Measurements from ENCODE around the gene HAP1.
"Not testable (repeated sequence)": the region's sequence is repeated elsewhere in the genome, so short reads cannot be mapped to it uniquely, and the experiment has no call there.

Gene HAP1, protein sequence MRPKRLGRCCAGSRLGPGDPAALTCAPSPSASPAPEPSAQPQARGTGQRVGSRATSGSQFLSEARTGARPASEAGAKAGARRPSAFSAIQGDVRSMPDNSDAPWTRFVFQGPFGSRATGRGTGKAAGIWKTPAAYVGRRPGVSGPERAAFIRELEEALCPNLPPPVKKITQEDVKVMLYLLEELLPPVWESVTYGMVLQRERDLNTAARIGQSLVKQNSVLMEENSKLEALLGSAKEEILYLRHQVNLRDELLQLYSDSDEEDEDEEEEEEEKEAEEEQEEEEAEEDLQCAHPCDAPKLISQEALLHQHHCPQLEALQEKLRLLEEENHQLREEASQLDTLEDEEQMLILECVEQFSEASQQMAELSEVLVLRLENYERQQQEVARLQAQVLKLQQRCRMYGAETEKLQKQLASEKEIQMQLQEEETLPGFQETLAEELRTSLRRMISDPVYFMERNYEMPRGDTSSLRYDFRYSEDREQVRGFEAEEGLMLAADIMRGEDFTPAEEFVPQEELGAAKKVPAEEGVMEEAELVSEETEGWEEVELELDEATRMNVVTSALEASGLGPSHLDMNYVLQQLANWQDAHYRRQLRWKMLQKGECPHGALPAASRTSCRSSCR

DNA sequence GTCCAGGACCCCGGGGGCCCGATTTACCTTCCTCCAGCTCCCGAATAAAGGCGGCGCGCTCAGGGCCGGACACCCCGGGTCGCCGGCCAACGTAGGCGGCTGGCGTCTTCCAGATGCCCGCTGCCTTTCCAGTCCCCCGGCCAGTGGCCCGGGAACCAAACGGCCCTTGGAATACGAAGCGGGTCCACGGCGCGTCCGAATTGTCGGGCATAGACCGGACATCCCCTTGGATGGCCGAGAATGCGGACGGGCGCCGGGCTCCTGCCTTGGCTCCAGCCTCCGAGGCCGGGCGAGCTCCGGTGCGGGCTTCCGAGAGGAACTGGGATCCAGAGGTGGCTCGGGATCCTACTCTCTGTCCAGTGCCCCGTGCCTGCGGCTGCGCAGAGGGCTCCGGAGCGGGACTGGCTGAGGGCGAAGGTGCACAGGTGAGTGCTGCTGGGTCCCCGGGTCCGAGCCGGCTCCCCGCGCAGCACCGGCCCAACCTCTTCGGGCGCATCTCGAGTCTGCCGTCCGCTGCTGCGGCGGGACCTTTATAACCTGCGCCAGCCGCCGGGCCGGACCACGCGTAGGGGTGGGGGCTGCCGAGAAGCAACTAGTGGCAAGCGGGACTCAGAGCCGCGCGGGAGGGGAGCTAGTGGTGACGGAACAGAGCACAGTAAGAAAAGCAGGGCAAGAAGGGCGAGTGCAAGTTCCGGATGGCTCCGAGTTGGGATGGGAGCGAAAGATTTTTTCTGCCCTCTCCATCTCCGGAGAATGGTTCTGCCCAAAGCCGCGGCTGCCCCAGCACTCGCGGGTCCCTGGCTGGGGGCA lies at the start of gene HAP1:
HAP1 (minus strand) TSS at position 505 of the 810 bp plus-strand sequence; CDS start at position 496, 9 bp downstream.
- DNase-seq (ENCODE audit: low read depth) = peak; percentile 12

DNA sequence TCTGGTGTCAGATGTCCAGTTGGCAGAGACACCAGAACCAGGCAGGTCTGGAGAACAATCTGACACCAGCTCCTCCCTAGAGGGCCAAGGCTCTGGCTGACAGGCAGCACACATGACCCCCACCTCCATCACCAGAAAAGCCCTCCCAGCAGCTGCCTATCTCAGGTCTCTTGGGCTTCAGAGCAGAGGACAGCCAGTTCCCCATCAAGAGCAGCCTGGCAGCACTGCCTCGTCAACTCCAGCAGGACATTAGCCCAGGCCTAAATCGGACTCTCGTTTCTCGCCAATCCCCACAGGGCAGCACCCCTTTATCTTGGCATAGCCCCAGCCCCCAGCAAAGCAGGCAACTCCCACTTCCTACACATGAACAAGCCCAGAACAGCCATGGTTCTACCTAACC lies 47.7 kb upstream of the HAP1 start:
- DNase-seq (ENCODE audit: low read depth) = no peak

- DNase-seq (ENCODE audit: low read depth) = peak; percentile 44
Observed at GRCh38 chr17:41781404-41782110, 47.1 kb upstream of the HAP1 start.

GRCh38 chr17:41779954-41780353 lies 45.5 kb upstream of the HAP1 start:
- no peak for DNase-seq (ENCODE audit: low read depth)

GRCh38 chr17:41777574-41778188 lies 43.2 kb upstream of the HAP1 start:
- peak; percentile 89 for DNase-seq (ENCODE audit: low read depth)

- no peak for DNase-seq (ENCODE audit: low read depth)
Observed at GRCh38 chr17:41777157-41777573, 42.7 kb upstream of the HAP1 start.

DNA sequence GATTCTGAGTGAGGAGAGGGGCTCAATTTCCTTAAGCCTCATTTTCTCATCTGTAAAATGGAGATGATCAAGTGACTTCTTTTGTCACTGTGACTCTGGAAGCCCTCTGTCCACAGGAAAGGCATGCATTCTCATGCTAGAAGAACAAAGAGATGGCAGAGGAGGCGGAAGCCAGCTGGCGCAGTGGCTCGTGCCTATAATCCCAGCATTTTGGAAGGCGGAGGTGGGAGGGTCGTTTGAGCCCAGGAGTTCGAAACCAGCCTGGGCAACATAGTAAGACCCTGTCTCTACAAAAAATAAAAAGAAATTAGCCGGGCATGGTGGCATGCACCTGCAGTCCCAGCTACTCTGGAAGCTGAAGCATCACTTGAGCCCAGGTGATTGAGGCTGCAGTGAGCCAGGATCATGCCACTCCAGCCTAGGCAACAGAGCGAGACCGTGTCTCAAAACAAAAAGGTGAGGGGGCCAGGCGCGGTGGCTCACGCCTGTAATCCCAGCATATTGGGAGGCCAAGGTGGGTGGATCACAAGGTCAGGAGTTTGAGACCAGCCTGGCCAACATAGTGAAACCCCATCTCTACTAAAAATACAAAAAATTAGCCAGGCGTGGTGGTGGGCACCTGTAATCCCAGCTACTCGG lies 41.9 kb upstream of the HAP1 start:
- not testable (repeated sequence) for DNase-seq (ENCODE audit: low read depth)

- DNase-seq (ENCODE audit: low read depth) = no peak
Observed at GRCh38 chr17:41775394-41776226, 41.2 kb upstream of the HAP1 start.

DNA sequence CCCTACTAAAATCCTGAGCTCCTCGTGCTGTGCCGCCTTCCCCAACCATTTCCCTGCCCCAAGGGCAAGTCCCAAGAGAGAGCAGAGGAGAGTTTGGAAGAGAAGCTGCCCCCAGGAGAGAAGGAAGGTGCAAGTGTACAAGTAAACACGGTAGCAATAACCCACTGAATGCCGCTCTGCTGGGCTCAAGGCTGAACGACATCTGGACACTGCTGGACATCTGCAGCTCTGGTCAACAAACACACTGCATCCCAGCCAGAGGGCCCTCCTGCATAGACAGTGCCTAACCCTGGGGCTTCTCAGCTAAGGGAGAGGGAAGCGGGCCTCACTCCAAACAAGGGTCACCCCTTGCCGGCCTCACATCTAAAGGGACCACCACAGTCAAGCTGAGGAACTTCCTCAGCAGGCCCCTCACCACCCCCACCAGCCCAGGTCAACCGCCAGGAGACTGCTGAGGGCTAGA lies 39.3 kb upstream of the HAP1 start:
- DNase-seq (ENCODE audit: low read depth) = no peak

DNA sequence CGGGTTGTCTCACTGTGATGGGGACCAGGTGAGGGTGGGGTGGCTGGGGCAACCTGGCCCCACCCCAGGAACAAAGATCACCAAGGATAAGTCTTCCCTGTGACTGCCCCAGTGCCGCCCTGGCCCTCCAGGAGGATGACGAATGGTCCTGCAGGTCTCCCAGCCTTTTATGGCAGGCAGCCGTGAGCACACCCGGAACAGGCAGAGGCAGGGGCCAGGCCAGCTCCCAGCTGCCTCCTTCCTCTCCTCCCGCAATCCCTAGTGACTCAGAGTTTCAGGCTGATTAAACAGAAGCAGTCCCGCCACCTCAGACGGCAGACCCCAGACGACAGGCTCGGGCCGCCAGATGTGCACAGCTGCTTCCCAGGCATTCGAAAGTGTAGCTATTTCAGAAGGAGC lies 38.7 kb upstream of the HAP1 start:
- peak; percentile 84 for DNase-seq (ENCODE audit: low read depth)

DNA sequence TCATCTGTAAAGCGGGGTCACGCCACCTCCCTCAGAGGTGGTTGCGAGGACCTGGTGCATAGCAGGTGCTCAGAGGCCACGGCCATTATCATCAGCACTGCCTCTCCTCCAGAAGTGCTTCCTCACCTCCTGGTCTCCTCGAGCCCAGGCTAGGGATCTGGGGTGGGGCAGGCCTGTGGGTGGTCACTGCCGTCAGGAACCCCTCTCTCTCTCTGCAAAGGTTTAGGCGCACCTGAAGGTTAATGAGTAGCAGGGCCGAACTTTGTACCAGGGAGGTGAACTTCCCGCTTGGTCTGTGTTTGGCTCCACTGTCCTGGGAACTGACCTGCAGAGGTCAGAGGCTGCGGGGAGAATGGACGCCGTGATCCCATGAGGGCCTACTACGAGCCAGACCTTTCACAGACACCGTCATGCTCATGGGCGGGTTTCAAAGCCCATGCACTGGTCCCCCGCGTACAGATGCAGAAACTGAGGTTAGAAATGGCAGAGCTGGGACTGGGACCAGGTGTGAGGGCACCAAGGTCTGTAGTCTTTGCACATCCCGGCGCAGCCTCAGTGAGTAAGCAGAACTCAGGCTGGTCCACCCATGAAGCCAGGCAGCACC lies 38.2 kb upstream of the HAP1 start:
- DNase-seq (ENCODE audit: low read depth) = no peak

DNA sequence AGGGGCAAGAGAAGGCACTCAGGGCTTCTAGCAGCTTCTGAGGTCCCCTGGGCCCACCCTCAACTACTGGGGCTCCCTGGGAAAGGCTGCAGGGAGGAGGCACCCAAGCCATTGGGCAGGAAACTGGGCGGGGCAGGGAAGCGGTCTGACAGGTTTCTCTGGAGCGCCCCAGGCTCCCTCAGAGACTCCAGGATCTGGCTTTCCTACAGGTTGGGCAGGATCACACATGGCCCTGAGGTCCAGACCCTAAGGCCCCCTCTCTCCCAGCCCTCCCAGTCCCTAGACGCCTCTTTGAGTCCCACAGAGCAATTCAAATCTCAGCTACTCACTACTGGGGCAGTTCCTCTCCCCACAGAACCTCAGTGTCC lies 37.8 kb upstream of the HAP1 start:
- DNase-seq (ENCODE audit: low read depth) = no peak

DNA sequence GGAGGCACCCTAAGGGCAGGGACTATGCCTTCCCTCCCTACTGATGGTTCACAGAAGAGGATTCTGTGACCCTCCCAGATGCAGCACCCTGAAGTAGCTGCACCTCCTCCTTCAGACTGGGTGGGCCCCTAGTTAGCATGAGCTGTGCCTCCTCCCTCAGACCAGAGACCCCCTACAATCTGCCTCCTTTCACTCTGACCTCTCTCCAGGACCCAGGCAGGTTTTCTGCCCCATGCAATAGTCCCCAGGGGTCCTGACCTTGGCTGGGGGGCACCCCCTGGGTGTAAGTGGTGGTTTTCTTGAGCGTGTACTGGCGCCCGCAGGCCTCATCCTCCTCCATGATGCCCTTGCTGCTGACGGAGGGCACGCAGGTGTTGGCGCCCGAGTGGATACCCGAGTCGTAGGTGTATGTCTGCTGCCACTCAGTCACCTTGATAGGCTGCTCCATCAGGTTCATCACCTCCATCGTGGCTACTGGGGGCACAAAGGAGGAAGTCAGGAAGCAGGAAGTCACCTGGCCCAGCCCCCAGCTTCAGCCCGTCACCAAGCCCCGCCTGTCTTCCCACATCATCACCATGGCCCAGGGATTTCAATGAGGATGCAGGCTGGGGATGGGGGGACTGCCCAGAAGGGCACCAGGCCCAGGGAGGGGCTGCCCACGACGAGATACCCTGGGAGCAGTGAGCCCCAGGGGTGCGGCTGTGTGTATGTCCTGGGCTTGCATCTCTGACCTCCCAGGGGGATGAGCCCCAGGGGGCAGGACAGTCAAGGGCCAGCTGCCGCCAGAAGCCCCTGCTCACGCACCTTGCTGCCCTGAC lies 37.2 kb upstream of the HAP1 start:
- no peak for DNase-seq (ENCODE audit: low read depth)

DNA sequence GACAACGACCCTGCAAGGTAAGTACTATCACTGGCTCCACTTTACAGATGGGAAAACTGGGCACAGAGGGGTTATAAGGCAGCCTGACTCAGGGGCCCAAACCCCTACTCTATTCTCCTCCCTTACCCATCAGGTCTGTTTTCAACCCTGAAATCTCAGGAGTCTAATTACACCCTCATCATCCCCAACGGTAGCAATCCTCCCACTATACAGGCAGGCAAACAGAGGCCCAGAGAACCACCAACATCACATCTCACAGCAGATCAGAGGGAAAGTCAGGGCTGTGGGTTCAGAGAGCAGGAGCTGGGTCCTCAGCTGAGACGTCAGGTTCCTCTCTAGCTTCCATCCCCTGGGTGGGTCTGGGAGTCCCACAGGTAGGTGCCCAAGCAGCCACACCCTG lies 35.5 kb upstream of the HAP1 start:
- DNase-seq (ENCODE audit: low read depth) = no peak

DNA sequence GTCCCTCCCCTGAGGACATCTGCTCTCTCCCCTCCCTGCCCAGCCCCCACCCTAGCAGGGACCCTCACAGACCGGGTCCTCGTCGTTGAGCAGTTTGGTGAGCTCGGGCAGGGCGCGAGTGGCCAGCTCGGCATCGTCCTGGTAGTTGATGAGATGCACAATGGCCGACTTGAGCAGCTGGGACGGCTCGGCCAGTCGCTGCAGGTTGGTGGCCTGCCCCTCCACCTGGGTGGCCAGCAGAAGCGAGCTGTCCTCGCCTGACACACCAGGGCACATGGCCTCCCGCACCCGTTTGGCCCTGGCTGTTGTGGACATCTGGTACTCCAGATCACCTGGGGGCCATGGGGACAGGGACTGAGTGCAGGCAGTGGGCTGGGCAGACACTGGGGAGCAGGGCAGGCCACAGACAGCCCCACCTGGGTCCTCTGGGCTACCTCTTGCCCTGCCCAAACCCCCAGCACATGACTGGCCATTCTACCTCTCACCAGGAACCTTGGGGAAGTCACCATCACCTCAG lies 35.0 kb upstream of the HAP1 start:
- DNase-seq (ENCODE audit: low read depth) = no peak

DNA sequence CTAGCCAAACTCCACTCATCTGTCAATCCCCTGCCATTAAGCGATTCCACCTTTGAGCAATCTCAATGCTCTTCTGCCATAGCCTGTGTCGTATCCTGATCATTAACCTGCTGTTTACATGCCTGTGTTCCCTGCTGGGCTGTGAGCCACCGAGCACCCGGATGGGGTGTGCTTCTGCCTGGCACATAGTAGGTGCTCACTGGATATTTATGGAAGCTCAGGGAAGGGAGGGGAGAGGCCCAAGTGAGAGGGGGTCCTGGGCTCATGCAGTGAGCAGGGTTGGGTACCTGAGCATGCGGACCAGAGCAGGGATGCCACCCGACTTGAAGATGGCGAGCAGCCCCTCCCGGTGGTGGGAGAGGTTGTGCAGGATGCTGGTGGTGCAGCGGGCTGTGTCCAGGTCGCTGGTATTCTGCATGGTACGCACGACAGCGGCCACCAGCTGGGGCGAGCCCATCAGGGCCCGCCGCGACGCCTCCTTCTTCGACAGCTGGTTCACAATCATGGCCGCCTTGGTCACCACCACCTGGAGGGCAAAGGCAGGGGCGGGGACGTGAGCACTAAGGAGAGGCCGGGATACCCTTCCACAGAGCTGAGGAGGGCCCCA lies 34.3 kb upstream of the HAP1 start:
- DNase-seq (ENCODE audit: low read depth) = no peak

DNA sequence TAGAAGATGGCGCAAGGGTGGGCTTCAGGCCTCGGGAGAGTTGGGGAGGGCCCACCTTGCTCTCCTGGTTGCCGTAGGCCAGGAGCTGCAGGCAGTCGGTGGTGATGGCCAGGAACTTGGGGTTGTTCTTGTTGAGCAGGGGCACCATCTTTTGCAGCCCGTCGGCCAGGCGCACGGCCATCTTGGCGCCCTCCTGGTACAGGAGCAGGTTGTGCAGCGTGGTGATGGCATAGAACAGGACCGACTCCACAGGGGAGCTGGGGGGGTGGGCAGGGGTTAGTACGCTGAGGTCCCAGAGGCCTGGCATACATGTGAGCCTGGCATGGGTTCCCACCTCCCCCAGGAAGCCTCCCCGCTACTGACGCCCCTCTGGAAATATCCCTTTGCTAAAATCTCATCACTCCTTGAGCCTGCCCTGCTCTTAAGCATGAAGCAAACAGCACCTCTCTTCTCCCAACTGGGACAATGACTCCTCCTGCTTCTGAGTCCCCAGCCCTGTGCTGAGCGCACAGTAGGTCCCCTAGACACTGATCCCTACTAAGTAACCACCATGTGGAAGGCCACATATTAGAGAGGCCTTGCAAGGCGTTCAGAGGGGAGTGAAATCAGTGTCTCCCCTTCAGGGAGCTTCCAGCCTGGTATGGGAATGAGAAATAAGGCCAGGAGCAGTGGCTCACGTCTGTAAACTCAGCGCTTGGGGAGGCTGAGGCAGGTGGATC lies 33.0 kb upstream of the HAP1 start:
- DNase-seq (ENCODE audit: low read depth) = no peak

DNA sequence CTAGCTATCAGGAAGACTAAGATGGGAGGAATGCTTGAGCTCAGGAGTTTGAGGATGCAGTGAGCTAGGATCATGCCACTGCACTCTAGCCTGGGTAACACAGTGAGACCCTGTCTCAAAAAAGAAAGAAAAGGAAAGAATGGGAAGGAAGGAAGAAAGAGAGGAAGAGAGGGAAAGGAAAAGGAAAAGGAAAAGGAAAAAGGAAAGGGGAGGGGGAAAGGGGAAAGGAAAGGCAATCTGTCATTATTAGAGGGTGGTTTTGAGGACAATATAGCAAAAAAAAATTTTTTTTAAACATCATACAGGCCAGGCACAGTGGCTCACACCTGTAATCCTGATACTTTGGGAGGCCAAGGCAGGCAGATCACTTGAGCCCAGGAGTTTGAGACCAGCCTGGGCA lies 31.7 kb upstream of the HAP1 start:
- no peak for DNase-seq (ENCODE audit: low read depth)
